Thoracic aorta (tissue), 2 donors: ENCODE measurements around the gene ZFYVE28. TPM values are rescaled to one million over a fixed set of nuclear protein-coding genes. Genes with fewer than 3 reads are reported as not detected.

Source experiments
- ATAC-seq: fragments of 150-250 bp; one replicate; pipeline ENCODE4 v1.8.0; 2017; ENCODE audit warnings: low read depth; ENCODE audit not compliant: insufficient number of reproducible peaks, low FRiP score
- DNase-seq: peaks from one replicate; pipeline ENCODE4 v3.0.0-alpha.2; 2020; ENCODE audit warnings: low spot score
- H3K27ac ChIP-seq, 2 donors: fragments of 200-600 bp; sonication (generic); 1 replicate in 1 of 2; 2 replicates in 1 of 2; pipeline ENCODE4 v1.5.1; 2016; ENCODE audit warnings: mild to moderate bottlenecking in 2 of 2, moderate library complexity in 2 of 2
- H3K27me3 ChIP-seq: fragments of 200-600 bp; sonication (generic); replicated peaks from 2 replicates; pipeline ENCODE4 v1.6.0; 2016; ENCODE audit warnings: mild to moderate bottlenecking; ENCODE audit not compliant: insufficient read depth
- H3K36me3 ChIP-seq: fragments of 200-600 bp; sonication (generic); one replicate; pipeline ENCODE4 v1.5.1; 2016
- H3K4me1 ChIP-seq, 2 donors: fragments of 200-600 bp; sonication (generic); 1 replicate in 1 of 2; 2 replicates in 1 of 2; pipeline versions ENCODE4 v1.5.1 to v1.6.0; 2016; ENCODE audit warnings: low read depth in 2 of 2, mild to moderate bottlenecking in 1 of 2; ENCODE audit not compliant: control insufficient read depth in 1 of 2
- H3K4me3 ChIP-seq: fragments of 200-600 bp; sonication (generic); 2 replicates; pipeline ENCODE4 v1.5.1; 2016; ENCODE audit warnings: mild to moderate bottlenecking
- H3K9me3 ChIP-seq: fragments of 200-600 bp; sonication (generic); 2 replicates; pipeline ENCODE4 v1.5.1; 2016
- CTCF ChIP-seq: fragments of 200-600 bp; sonication (generic); IDR thresholded peaks from one replicate; pipeline ENCODE4 v1.5.1; 2019; ENCODE audit warnings: antibody characterized with exemption
- total RNA-seq, 2 donors: library from RNA; depleted of rRNA; stranded (reverse); fragments of >200 nt; gene quantifications; one replicate each; pipeline versions ENCODE4 v1.1.0 to v1.2.3, GENCODE V29; 2016

Gene ZFYVE28
- total RNA-seq, 2 donors from 2014 or later, result 11.5 to 20.2 TPM

GRCh38 chr4:2387829-2388228 lies 30.6 kb downstream of the ZFYVE28 start:
- no peak for TF ChIP-seq CTCF
- DNase-seq, result no peak
- H3K4me1 ChIP-seq, result peaks cover 0 to 11% of the 10 kb centered on the region in 2 donors
- no peak for ATAC-seq
- H3K4me3 ChIP-seq, result no peak overlapping the region
- H3K27ac ChIP-seq, result no peak overlapping the region
- H3K9me3 ChIP-seq, result no peaks in the 10 kb centered on the region
- H3K36me3 ChIP-seq, result no peaks in the 10 kb centered on the region
- no peaks in the 10 kb centered on the region for H3K27me3 ChIP-seq

- Histone ChIP-seq H3K36me3 (no peaks in the 10 kb centered on the region), H3K27me3 (no peaks in the 10 kb centered on the region), H3K4me3 (no peak overlapping the region), H3K9me3 (no peaks in the 10 kb centered on the region), H3K4me1 (peaks cover 0 to 11% of the 10 kb centered on the region in 2 donors), H3K27ac (no peak overlapping the region)
- DNase-seq (no peak), ATAC-seq (no peak)
- no peak for TF ChIP-seq CTCF
Measured at GRCh38 chr4:2387218-2387617, 31.2 kb downstream of the ZFYVE28 start.

DNA sequence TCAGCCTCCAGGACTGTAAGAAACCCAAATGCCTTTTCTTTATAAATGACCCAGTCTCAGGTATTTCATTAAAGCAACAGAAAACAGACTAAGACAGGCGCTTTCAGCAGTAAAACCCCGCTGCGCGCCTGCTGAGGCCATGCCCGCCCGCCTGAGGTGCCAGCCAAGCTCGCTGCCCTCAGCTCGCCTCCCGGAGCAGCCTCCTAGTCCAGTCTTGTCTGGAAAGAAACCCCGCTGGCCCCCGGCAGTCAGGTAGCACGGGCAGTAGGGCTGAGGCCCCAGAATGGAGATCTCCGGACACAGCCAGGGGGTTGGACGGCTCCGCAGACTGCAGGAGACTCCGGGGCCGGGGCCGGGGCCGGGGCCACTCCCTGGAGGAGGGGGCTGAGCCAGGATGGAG lies 31.7 kb downstream of the ZFYVE28 start:
- Histone ChIP-seq H3K4me1 (peaks cover 0 to 11% of the 10 kb centered on the region in 2 donors), H3K27me3 (no peaks in the 10 kb centered on the region), H3K4me3 (no peak overlapping the region), H3K27ac (no peak overlapping the region), H3K9me3 (no peaks in the 10 kb centered on the region), H3K36me3 (no peaks in the 10 kb centered on the region)
- DNase-seq, result no peak
- TF ChIP-seq CTCF, result no peak
- no peak for ATAC-seq

DNA sequence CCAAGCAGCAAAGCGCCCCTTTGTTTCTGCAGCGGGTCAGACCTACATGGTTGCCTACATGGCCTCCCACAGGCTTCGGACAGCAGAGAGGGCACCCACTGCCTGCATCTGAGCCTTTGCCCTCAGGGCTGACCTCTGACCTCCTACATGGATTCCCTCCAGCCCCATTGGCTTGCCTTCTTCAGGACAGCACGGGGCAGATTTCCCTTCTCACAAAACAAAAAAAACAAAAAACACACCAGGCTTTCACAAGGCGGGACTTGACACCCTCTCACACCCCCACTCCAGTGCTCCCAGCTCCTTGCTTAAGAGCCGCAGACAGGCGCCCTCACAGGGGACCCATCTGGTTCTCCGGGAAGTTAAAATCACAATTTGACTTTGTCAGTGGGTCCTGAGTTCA lies 32.9 kb downstream of the ZFYVE28 start:
- no peak for DNase-seq
- no peak for TF ChIP-seq CTCF
- H3K4me1 ChIP-seq, result peaks cover 0 to 11% of the 10 kb centered on the region in 2 donors
- no peak overlapping the region for H3K4me3 ChIP-seq
- no peaks in the 10 kb centered on the region for H3K9me3 ChIP-seq
- ATAC-seq, result no peak
- no peaks in the 10 kb centered on the region for H3K36me3 ChIP-seq
- H3K27ac ChIP-seq, result no peak overlapping the region
- H3K27me3 ChIP-seq, result no peaks in the 10 kb centered on the region

GRCh38 chr4:2384245-2384644 lies 34.2 kb downstream of the ZFYVE28 start:
- Histone ChIP-seq H3K4me3 (no peak overlapping the region), H3K27me3 (no peaks in the 10 kb centered on the region), H3K9me3 (no peaks in the 10 kb centered on the region), H3K36me3 (no peaks in the 10 kb centered on the region), H3K4me1 (peaks cover 0 to 10% of the 10 kb centered on the region in 2 donors), H3K27ac (no peak overlapping the region)
- no peak for DNase-seq
- no peak for ATAC-seq
- TF ChIP-seq CTCF, result no peak
